GM19463 (cell line): ENCODE measurements around the gene GPATCH8.
"Not testable (repeated sequence)": the region's sequence is repeated elsewhere in the genome, so short reads cannot be mapped to it uniquely, and the experiment has no call there.

ENCODE experiments used
- ATAC-seq: cut with Tn5 transposase; IDR thresholded peaks from one replicate; pipeline ENCODE4 v1.9.1; 2021; ENCODE audit warnings: mild to moderate bottlenecking, moderate library complexity; ENCODE audit not compliant: unreplicated experiment

GPATCH8 gene

GRCh38 chr17:44398692-44399691 is 104.2 kb downstream of the GPATCH8 start:
- no peak for ATAC-seq

GRCh38 chr17:44397479-44398440 is 105.4 kb downstream of the GPATCH8 start:
- ATAC-seq: no peak

GRCh38 chr17:44396946-44397345 is 106.3 kb downstream of the GPATCH8 start:
- ATAC-seq: no peak

GRCh38 chr17:44394833-44395232 is 108.4 kb downstream of the GPATCH8 start:
- ATAC-seq: no peak

GRCh38 chr17:44394112-44394511 is 109.1 kb downstream of the GPATCH8 start:
- not testable (repeated sequence) for ATAC-seq

- ATAC-seq: no peak
These were observed 112.8 kb downstream of the GPATCH8 start for GRCh38 chr17:44390250-44390870.

GRCh38 chr17:44389723-44390202 is 113.4 kb downstream of the GPATCH8 start:
- no peak for ATAC-seq

GRCh38 chr17:44389281-44389680 is 113.9 kb downstream of the GPATCH8 start, which contains the start of gene ITGA2B:
ITGA2B (minus strand) TSS chr17:44389649; CDS start chr17:44389473, 176 bp downstream.
- no peak for ATAC-seq

- no peak for ATAC-seq
These were observed 115.4 kb downstream of the GPATCH8 start for GRCh38 chr17:44387804-44388203.

GRCh38 chr17:44386182-44386525 is 117.1 kb downstream of the GPATCH8 start:
- ATAC-seq: no peak

GRCh38 chr17:44385287-44386181 is 117.7 kb downstream of the GPATCH8 start:
- ATAC-seq: peak; percentile 58

GRCh38 chr17:44384823-44385286 is 118.4 kb downstream of the GPATCH8 start:
- no peak for ATAC-seq

- ATAC-seq: no peak
These were observed 118.9 kb downstream of the GPATCH8 start for GRCh38 chr17:44384281-44384822.

- no peak for ATAC-seq
These were observed 119.3 kb downstream of the GPATCH8 start for GRCh38 chr17:44383861-44384260.

GRCh38 chr17:44383363-44383762 is 119.8 kb downstream of the GPATCH8 start:
- no peak for ATAC-seq

- no peak for ATAC-seq
These were observed 120.3 kb downstream of the GPATCH8 start for GRCh38 chr17:44382917-44383316.

- ATAC-seq: no peak
These were observed 121.3 kb downstream of the GPATCH8 start for GRCh38 chr17:44381810-44382305.

GRCh38 chr17:44380767-44381166 is 122.4 kb downstream of the GPATCH8 start:
- no peak for ATAC-seq

- no peak for ATAC-seq
These were observed 123.3 kb downstream of the GPATCH8 start for GRCh38 chr17:44379887-44380286.
